Uterus (tissue), 2 donors: ENCODE measurements around the gene OCIAD1.

Source experiments
- POLR2A ChIP-seq, 2 donors: fragments of 450-650 bp; IDR thresholded peaks; one replicate each; pipeline ENCODE4 v1.6.1; 2016; ENCODE audit warnings: antibody characterized with exemption in 2 of 2, mild to moderate bottlenecking in 1 of 2, moderate library complexity in 1 of 2
- TF ChIP-seq, protein P1 (sequence below), 4 experiments: fragments of 200-600 bp in 2 of 4; fragments of 450-650 bp in 2 of 4; sonication (generic) in 2 of 4; IDR thresholded peaks; one replicate each; pipeline ENCODE4 v1.5.1; 2016 to 2019; ENCODE audit warnings: antibody characterized with exemption in 4 of 4, mild to moderate bottlenecking in 2 of 4, moderate library complexity in 1 of 4

DNA sequence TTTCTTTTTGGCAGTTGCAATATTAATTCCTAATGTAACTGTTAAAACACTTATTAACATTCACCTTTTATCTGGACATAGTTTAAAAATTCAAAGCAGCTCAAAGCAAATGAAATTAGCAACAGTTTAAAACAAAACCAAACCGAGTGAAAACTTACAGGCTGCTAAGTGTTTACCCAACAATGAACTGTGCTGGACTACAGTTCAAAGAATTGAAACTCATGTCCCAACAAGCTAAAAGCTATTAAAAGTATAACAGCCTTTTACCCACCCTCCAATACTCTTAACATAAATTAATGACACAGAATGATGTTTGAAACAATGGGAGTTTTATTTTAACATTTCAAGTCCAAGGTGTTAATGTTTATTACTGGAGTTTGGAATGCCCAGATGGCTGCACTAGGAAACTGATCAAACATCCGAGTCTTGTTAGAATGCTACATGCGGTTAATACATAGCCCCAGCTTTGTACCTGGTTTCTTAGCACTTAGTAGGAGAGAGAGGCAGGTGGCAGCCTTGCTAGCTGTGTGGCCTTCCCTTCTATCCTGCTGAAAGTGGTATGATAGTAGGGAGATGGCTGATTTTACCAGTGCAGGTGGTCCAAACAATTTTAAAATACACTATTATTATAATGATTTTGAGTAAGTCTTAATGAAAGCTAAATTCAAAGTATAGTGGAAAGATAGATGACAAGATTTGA, 29.7 kb upstream of the OCIAD1 start:
- TF ChIP-seq, protein P1, sequence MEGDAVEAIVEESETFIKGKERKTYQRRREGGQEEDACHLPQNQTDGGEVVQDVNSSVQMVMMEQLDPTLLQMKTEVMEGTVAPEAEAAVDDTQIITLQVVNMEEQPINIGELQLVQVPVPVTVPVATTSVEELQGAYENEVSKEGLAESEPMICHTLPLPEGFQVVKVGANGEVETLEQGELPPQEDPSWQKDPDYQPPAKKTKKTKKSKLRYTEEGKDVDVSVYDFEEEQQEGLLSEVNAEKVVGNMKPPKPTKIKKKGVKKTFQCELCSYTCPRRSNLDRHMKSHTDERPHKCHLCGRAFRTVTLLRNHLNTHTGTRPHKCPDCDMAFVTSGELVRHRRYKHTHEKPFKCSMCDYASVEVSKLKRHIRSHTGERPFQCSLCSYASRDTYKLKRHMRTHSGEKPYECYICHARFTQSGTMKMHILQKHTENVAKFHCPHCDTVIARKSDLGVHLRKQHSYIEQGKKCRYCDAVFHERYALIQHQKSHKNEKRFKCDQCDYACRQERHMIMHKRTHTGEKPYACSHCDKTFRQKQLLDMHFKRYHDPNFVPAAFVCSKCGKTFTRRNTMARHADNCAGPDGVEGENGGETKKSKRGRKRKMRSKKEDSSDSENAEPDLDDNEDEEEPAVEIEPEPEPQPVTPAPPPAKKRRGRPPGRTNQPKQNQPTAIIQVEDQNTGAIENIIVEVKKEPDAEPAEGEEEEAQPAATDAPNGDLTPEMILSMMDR (IDR thresholded peaks at IDR 0.05) = no peak
- TF ChIP-seq POLR2A (IDR thresholded peaks at IDR 0.05) = no peak
